ENCODE results near the gene CERS1.

DNA sequence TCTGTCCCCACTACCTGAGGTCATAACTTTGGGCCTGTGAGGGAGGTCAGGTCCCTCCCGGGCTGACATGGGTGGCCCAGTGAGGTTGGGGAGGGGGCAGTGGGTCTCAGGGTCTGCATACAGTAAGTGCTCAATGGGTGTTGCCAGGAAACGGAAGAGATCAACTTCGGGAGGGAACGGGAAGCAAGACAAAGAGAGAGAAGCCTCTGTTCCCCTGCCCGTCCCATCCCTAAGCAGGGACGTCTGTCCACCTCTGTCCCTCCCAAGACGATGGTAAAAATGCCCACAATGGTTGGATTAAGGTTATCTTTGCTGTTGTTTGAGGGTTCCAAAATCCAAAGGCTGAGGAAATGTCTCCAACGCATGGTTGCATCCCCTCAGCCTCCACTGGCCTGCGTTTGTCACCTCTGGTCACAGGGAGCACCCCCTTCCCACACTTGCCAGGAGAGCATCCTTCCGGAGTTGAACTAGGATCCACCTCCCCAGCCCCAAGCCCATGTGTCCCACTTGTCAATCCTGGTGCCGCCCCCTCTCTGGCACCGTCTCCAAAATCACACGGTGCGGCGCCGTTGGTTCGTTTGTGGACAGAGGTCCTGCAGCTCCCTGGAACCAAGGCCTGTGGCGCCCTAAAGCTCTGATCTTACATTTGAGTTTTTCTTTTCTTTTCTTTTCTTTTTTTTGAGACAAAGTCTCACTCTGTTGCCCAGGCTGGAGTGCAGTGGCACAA lies 45.8 kb upstream of the CERS1 start:
- TF ChIP-seq EZH2phosphoT487 (IDR thresholded peaks at IDR 0.05; ENCODE audit: borderline replicate concordance, low read length): no peak
- TF ChIP-seq, protein P1, sequence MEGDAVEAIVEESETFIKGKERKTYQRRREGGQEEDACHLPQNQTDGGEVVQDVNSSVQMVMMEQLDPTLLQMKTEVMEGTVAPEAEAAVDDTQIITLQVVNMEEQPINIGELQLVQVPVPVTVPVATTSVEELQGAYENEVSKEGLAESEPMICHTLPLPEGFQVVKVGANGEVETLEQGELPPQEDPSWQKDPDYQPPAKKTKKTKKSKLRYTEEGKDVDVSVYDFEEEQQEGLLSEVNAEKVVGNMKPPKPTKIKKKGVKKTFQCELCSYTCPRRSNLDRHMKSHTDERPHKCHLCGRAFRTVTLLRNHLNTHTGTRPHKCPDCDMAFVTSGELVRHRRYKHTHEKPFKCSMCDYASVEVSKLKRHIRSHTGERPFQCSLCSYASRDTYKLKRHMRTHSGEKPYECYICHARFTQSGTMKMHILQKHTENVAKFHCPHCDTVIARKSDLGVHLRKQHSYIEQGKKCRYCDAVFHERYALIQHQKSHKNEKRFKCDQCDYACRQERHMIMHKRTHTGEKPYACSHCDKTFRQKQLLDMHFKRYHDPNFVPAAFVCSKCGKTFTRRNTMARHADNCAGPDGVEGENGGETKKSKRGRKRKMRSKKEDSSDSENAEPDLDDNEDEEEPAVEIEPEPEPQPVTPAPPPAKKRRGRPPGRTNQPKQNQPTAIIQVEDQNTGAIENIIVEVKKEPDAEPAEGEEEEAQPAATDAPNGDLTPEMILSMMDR (IDR thresholded peaks at IDR 0.05; ENCODE audit: low read depth, low read length, poor library complexity, severe bottlenecking): no peak

Data from DOHH2 (cell line).